NB4 (cell line): ENCODE data around the gene LYZL2.

ENCODE experiments used
- MYC ChIP-seq: IDR thresholded peaks from 2 replicates; pipeline ENCODE4 v1.6.1; 2011; ENCODE audit warnings: low read depth, low read length
- POLR2A ChIP-seq: IDR thresholded peaks from 2 replicates; pipeline ENCODE4 v1.6.1; 2011; ENCODE audit warnings: mild to moderate bottlenecking; ENCODE audit not compliant: insufficient read length; ENCODE audit errors: extremely low read depth
- TF ChIP-seq, protein P1 (sequence below): IDR thresholded peaks from one replicate; pipeline ENCODE4 v1.5.1; 2012; ENCODE audit warnings: low read depth, low read length

DNA sequence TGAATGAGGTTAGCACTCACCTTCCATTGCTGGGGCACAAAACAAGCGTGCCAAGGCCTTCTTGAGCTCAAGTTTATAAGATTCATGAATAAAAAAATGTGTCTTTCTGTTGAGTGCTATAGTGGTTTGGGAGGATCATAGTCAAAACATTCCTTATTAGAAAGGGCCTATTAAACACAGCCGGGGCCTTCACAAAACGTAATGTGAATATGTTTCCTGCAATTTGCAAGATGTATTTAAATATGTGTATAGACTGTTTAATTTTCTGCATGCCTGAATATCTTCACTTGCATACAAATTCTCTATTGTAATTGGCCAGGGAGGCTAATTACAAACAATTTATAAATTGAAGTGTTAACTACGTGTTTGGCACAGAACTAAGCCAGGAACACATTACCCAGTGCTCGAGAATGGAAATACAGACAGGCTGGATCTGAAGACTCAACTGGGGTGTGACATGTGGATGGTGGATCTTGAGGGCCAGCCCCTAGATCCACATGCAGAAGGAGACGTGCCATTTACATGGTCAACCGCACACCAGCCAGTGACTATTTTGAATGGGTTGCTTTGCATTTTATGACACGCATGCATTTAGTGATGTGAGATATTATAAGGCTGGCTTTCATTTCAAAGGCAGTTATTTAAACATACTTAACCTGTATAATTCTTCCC, 31.3 kb downstream of the LYZL2 start:
- TF ChIP-seq, protein P1, sequence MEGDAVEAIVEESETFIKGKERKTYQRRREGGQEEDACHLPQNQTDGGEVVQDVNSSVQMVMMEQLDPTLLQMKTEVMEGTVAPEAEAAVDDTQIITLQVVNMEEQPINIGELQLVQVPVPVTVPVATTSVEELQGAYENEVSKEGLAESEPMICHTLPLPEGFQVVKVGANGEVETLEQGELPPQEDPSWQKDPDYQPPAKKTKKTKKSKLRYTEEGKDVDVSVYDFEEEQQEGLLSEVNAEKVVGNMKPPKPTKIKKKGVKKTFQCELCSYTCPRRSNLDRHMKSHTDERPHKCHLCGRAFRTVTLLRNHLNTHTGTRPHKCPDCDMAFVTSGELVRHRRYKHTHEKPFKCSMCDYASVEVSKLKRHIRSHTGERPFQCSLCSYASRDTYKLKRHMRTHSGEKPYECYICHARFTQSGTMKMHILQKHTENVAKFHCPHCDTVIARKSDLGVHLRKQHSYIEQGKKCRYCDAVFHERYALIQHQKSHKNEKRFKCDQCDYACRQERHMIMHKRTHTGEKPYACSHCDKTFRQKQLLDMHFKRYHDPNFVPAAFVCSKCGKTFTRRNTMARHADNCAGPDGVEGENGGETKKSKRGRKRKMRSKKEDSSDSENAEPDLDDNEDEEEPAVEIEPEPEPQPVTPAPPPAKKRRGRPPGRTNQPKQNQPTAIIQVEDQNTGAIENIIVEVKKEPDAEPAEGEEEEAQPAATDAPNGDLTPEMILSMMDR, result no peak
- TF ChIP-seq POLR2A, result no peak
- TF ChIP-seq MYC, result no peak
